Tibial nerve (tissue), 4 donors: ENCODE measurements around the gene BLOC1S4. TPM values are rescaled to one million over a fixed set of nuclear protein-coding genes. Genes with fewer than 3 reads are reported as not detected.

Experiments
- DNase-seq, 2 donors: peaks; one replicate each; pipeline ENCODE4 v3.0.0-alpha.2; 2019; ENCODE audit warnings: low spot score in 2 of 2
- H3K27ac ChIP-seq, 4 donors: fragments of 200-600 bp; sonication (generic) in 3 of 4; one replicate each; pipeline ENCODE4 v1.5.1; 2017 to 2019; ENCODE audit warnings: mild to moderate bottlenecking in 1 of 4
- H3K27me3 ChIP-seq, 2 donors: fragments of 200-600 bp; sonication (generic) in 1 of 2; one replicate each; pipeline versions ENCODE4 v1.5.1 to v1.6.0; 2017 to 2019
- H3K36me3 ChIP-seq, 3 donors: fragments of 200-600 bp; sonication (generic); one replicate each; pipeline ENCODE4 v1.5.1; 2018 to 2019
- H3K4me1 ChIP-seq, 4 donors: fragments of 200-600 bp; sonication (generic) in 3 of 4; one replicate each; pipeline ENCODE4 v1.5.1; 2017 to 2019
- H3K4me3 ChIP-seq, 4 donors: fragments of 200-600 bp; sonication (generic) in 3 of 4; one replicate each; pipeline ENCODE4 v1.5.1; 2017 to 2019; ENCODE audit warnings: mild to moderate bottlenecking in 1 of 4, moderate library complexity in 1 of 4
- H3K9me3 ChIP-seq, 4 donors: fragments of 200-600 bp; sonication (generic) in 3 of 4; one replicate each; pipeline ENCODE4 v1.5.1; 2017 to 2019
- EP300 ChIP-seq, 2 donors: sonication (generic); formaldehyde crosslinking; IDR thresholded peaks; one replicate each; pipeline ENCODE4 v1.6.1; 2017; ENCODE audit warnings: antibody characterized with exemption in 2 of 2, mild to moderate bottlenecking in 1 of 2
- POLR2A ChIP-seq, 2 donors: fragments of 450-650 bp; IDR thresholded peaks; one replicate each; pipeline ENCODE4 v1.6.1; 2017; ENCODE audit warnings: antibody characterized with exemption in 2 of 2, mild to moderate bottlenecking in 2 of 2, moderate library complexity in 2 of 2
- WGBS, 2 donors: methylation state at CpG; one replicate each; pipeline ENCODE4 v1.1.5; 2018; 5-methylcytosine and 5-hydroxymethylcytosine counted together
- total RNA-seq, 4 donors: library from RNA; depleted of rRNA; stranded (reverse); fragments of >200 nt; gene quantifications; one replicate each; pipeline ENCODE4 v1.1.0, GENCODE V29; 2016
- TF ChIP-seq, protein P1 (sequence below), 5 experiments: fragments of 200-600 bp in 3 of 5; fragments of 450-650 bp in 2 of 5; sonication (generic) in 3 of 5; IDR thresholded peaks; one replicate each; pipeline ENCODE4 v1.5.1; 2016 to 2019; ENCODE audit warnings: antibody characterized with exemption in 5 of 5, mild to moderate bottlenecking in 3 of 5, moderate library complexity in 2 of 5

Gene BLOC1S4
- total RNA-seq, 4 donors from 2014 or later = 18.0 to 32.8 (median 28.3) TPM

DNA sequence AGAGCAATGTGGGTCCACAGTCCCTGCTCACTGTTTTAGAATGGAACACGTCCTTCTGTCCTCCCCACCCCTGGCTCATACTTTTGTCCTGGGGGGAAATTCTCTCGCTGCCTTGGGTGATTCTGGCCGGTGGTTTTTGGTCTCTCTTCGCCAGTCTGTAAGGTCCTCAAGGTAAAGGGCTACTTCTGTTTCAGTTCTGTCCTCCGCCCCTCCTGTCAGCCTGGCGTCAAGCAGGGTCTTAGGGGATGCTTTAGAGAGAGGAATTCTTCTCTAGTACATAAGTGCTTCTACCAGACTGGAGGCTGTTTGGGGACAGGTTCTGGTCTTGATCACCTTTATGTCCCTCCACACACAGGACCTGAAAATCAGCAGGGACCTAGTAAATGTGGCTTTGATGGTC is 5.7 kb upstream of the BLOC1S4 start:
- peak overlapping the region in 3 of 4 donors; percentile 80 to 91 (median 85) for H3K27ac ChIP-seq
- no peaks in the 10 kb centered on the region for H3K27me3 ChIP-seq
- TF ChIP-seq EP300 (IDR thresholded peaks at IDR 0.05) (no peak), POLR2A (IDR thresholded peaks at IDR 0.05) (no peak)
- TF ChIP-seq, protein P1, sequence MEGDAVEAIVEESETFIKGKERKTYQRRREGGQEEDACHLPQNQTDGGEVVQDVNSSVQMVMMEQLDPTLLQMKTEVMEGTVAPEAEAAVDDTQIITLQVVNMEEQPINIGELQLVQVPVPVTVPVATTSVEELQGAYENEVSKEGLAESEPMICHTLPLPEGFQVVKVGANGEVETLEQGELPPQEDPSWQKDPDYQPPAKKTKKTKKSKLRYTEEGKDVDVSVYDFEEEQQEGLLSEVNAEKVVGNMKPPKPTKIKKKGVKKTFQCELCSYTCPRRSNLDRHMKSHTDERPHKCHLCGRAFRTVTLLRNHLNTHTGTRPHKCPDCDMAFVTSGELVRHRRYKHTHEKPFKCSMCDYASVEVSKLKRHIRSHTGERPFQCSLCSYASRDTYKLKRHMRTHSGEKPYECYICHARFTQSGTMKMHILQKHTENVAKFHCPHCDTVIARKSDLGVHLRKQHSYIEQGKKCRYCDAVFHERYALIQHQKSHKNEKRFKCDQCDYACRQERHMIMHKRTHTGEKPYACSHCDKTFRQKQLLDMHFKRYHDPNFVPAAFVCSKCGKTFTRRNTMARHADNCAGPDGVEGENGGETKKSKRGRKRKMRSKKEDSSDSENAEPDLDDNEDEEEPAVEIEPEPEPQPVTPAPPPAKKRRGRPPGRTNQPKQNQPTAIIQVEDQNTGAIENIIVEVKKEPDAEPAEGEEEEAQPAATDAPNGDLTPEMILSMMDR (IDR thresholded peaks at IDR 0.05) = no peak
- peaks cover 0 to 50% (median 20%) of the 10 kb centered on the region in 4 donors for H3K4me1 ChIP-seq
- peak overlapping the region; percentile 77 to 88 (median 82) for H3K4me3 ChIP-seq
- H3K36me3 ChIP-seq = peaks cover 0 to 12% (median 0%) of the 10 kb centered on the region in 3 donors
- WGBS, 2 donors = 8 to 9% methylated on average over 6 of the region's 6 CpGs
- DNase-seq = no peak
- no peaks in the 10 kb centered on the region for H3K9me3 ChIP-seq

DNA sequence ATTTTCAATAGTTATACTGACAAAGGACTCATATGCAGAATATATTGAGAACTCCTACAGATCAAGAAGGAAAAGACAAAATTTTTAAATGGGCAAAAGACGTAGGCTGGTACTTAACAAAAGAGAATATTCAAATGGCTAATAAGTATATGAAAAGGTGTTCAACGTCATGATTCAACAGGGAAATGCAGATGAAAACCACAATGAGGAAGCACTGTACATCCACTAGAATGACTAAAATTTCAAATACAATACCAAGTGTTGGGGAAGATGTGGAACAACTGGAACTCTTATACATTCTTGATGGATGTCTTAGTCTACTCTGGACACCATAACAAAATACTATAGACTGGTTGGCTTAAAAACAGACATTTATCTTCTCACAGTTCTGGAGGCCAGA is 5.0 kb upstream of the BLOC1S4 start:
- TF ChIP-seq, protein P1 (IDR thresholded peaks at IDR 0.05) = no peak
- no peak for TF ChIP-seq POLR2A (IDR thresholded peaks at IDR 0.05)
- TF ChIP-seq EP300 (IDR thresholded peaks at IDR 0.05) = no peak
- 74 to 80% methylated on average over 2 of the region's 2 CpGs for WGBS, 2 donors
- Histone ChIP-seq H3K36me3 (peaks cover 0 to 12% (median 0%) of the 10 kb centered on the region in 3 donors), H3K4me3 (no peak overlapping the region), H3K27ac (no peak overlapping the region), H3K4me1 (peaks cover 0 to 48% (median 24%) of the 10 kb centered on the region in 4 donors), H3K9me3 (no peaks in the 10 kb centered on the region), H3K27me3 (no peaks in the 10 kb centered on the region)
- no peak for DNase-seq

DNA sequence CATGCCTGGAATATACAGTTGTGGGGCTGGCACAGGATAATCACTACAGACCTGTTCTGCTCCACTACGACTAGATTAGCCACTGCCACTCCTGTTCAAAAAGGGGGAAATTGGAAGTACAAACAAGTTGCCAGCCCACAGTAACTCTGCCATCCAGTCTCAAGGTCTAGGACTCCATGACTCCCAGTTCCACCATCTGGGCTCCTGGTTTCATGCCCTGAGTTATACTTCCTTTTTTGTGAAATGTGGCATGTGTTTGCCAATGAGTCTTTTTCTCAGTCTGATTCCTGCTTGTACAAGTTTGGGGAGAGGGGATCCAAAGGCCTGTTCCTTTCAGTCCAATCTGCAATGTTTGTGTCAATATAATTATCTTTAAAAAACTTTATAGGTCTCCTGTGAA is 1.0 kb upstream of the BLOC1S4 start:
- Histone ChIP-seq H3K4me1 (peaks cover 0 to 38% (median 21%) of the 10 kb centered on the region in 4 donors), H3K9me3 (no peaks in the 10 kb centered on the region), H3K4me3 (no peak overlapping the region), H3K27ac (peak overlapping the region in 1 of 4 donors; percentile 96), H3K27me3 (no peaks in the 10 kb centered on the region), H3K36me3 (peaks cover 0 to 10% (median 0%) of the 10 kb centered on the region in 3 donors)
- no peak for DNase-seq
- 65 to 93% methylated on average over 1 of the region's 1 CpG for WGBS, 2 donors
- no peak for TF ChIP-seq POLR2A (IDR thresholded peaks at IDR 0.05)
- no peak for TF ChIP-seq EP300 (IDR thresholded peaks at IDR 0.05)

DNA sequence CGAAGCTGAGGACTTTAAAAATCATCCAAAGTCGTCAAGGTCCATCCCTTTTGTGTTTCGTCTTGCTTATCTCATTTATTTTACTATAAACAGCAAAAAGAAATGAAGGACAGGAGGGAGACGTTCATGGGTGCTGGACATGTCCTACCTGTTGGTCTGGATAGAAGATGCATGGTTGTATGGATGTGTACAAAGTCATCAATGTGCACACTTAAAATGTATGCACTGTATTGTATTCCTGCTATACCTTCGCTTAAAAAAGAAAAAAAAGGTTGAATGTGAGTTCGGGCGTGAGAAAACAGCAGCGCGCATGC is 313 bp upstream of the BLOC1S4 start:
- no peak for DNase-seq
- peaks cover 0 to 38% (median 25%) of the 10 kb centered on the region in 4 donors for H3K4me1 ChIP-seq
- H3K9me3 ChIP-seq = no peaks in the 10 kb centered on the region
- H3K27ac ChIP-seq = peak overlapping the region in 3 of 4 donors; percentile 91 to 96 (median 93)
- H3K27me3 ChIP-seq = no peaks in the 10 kb centered on the region
- TF ChIP-seq EP300 (IDR thresholded peaks at IDR 0.05) = no peak
- no peak for TF ChIP-seq POLR2A (IDR thresholded peaks at IDR 0.05)
- TF ChIP-seq, protein P1 (IDR thresholded peaks at IDR 0.05) = no peak
- peaks cover 0 to 10% (median 0%) of the 10 kb centered on the region in 3 donors for H3K36me3 ChIP-seq
- peak overlapping the region; percentile 76 to 82 (median 78) for H3K4me3 ChIP-seq
- 9 to 12% methylated on average over 9 of the region's 9 CpGs for WGBS, 2 donors

DNA sequence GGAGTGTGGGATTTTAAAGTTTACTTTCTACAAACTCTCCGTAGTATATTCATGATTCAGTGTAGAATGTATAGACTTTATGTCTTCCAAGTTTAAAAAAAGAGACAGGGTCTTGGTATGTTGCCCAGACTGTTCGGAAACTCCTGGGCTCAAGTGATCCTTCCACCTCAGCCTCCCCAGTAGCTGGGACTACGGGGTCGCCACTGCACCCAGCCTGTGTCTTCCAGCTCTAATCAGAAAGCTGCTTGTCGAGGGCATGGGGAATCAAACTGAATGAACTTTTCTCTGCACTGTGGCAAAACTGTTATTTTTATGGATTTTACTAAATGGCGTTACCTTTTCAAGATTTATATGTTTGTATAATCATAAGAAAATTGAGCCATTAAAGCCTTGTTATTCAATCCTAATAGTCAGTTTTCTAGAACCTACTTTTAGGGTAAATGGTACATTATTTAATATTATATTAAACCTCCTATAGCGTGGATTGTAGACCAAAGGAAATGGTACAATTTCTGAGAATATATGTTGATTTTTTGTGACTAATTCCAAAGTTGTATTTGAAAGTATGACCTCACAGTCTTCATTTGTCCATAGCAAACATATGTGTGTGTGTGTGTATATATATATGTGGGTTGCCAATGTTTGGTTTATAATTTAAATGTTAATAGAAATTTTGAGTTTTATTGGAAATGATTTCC is 1.1 kb downstream of the BLOC1S4 start:
- peak overlapping the region; percentile 87 to 96 (median 92) for H3K27ac ChIP-seq
- H3K27me3 ChIP-seq = no peaks in the 10 kb centered on the region
- peaks cover 0 to 37% (median 25%) of the 10 kb centered on the region in 4 donors for H3K4me1 ChIP-seq
- WGBS, 2 donors = 13 to 23% methylated on average over 7 of the region's 7 CpGs
- TF ChIP-seq, protein P1 (IDR thresholded peaks at IDR 0.05) = no peak
- TF ChIP-seq POLR2A (IDR thresholded peaks at IDR 0.05) (no peak), EP300 (IDR thresholded peaks at IDR 0.05) (no peak)
- no peak for DNase-seq
- H3K9me3 ChIP-seq = no peaks in the 10 kb centered on the region
- H3K36me3 ChIP-seq = peaks cover 0 to 10% (median 0%) of the 10 kb centered on the region in 3 donors
- H3K4me3 ChIP-seq = peak overlapping the region; percentile 76 to 82 (median 78)
